GM19467 (cell line): ENCODE data around the gene NTN3.

Experiments used
- ATAC-seq: cut with Tn5 transposase; IDR thresholded peaks from one replicate; pipeline ENCODE4 v1.9.1; 2021; ENCODE audit warnings: mild to moderate bottlenecking, moderate library complexity; ENCODE audit not compliant: unreplicated experiment

The NTN3 gene

DNA sequence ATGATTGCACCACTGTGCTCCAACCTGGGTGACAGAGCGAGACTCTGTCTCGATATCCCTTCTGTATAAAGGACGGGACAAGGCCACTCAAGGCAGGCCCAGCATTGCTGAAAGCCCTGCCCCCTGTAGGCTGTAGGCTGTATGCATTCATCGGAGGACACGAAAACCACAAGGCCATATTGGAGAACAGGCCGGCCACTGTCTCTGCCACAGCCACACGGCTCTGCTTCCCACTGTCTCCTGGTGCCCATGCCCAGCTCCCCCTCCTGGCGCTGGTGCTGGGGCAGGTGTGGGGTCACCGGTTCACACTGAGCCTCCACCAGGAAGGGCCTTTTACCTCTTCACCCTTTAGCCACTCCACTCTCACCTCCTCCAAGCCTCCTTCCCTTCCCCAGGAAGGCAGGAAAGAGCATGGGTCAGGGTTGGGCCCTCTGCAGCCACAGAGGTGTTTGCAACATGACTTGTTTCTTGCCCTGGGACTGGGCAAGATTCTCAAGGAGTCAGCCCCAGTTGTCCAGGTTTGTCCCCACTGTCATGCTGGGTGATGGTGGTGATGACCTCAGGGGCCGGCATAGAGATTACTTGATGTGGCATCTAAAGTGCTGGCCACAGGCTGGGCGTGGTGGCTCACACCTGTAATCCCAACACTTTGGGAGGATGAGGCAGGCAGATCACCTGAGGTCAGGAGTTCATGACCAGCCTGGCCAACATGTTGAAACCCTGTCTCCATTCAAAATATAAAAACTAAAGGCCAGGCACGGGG is 5.3 kb upstream of the NTN3 start:
- no peak for ATAC-seq

DNA sequence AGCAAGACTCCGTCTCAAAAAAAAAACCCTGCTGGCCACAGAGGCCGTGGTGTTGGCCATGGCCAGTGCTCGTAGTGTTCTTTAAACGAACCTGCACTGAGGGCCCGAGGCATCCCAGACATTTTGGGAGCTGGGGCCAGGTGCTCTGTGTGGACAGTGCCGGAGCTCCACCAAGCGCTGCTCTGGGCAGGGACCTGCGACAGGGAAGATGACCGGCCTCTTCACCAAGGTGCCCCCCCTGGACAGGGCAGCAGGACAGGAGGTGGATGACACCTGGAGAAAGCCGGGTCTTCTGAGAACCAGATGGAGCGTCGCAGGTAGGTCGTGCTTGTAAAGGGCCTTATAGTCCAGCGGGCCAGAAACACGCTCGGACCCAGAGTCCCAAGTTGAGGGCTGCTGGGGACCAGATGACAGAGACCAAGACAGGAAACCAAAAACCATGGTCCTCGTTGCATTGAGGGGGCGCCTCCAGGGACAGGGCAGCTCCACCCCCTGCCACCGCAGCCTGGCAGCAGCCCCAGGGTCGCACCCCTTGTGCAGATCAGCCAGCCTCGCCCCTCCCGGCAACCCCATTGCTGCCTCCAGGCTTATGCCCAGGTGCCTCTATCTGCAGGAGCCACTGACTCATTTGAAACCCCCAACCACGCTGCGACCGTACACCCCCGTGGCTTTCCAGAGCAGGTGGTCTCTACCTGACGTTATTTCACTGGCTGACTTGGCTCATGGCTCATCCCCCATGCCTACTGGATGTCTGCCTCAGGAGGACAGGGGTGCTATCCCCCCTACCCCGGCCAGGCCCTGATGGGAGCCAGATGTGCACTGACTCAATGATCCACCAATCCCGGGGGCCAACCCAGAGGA is 4.2 kb upstream of the NTN3 start:
- no peak for ATAC-seq

DNA sequence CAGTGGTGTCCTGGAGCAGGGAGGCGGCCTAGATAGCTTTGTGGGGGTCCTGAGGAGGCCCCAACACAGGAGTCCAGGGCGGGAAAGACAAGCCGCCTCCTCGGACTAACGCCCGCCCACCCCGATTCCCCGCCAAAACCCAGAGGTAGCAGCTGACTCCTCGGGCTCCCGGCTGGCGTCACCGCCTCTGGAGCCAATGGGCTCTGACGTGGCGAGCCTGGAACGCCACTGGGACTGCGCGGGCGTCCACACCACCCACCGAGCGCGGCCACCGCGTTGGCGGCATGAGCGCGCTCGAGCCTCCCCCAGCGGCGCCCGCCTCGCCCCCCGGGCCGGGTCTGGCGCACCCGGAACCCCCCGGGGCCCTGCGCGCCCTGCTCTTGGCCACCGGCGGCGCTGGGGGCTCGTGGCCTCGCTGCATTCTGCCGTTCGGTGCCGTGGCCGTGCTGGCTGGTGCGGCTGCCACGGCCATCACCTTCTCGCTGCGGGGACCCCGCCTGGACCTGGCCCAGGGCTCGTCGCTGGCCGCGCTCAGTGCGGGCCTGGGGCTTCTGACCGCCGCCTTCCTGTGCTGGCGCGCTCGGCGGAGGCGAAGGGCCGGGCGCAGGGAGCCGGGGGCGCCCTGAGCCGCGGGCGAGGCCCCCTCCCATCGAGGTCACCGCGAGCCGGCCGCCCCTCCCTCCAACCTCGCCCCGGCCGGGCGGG is 3.4 kb upstream of the NTN3 start:
- ATAC-seq: no peak

DNA sequence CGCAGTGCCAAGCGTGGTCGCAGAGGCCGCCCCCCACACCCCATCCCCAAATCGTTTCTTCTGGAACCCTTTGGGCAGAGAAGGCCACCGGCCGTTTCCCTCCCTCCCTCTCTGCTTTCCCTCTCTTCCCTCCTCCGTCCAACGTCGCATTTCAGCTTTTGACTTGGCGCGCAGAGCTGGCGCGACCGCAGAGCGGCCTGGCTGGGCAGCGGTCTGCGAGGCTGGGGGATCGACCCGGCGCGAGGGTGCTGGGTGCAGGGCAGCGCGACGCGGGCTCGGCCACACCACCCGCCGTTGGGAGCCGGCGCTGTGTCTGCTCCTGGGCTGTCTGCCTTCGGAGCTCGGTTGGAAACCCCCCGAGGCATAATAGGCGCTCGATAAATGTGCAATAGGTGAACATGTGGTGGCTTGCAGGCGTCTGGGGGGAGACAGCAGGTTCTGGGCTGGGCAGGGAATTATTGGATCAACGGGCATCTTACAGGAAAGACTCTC is 2.8 kb upstream of the NTN3 start:
- no peak for ATAC-seq

DNA sequence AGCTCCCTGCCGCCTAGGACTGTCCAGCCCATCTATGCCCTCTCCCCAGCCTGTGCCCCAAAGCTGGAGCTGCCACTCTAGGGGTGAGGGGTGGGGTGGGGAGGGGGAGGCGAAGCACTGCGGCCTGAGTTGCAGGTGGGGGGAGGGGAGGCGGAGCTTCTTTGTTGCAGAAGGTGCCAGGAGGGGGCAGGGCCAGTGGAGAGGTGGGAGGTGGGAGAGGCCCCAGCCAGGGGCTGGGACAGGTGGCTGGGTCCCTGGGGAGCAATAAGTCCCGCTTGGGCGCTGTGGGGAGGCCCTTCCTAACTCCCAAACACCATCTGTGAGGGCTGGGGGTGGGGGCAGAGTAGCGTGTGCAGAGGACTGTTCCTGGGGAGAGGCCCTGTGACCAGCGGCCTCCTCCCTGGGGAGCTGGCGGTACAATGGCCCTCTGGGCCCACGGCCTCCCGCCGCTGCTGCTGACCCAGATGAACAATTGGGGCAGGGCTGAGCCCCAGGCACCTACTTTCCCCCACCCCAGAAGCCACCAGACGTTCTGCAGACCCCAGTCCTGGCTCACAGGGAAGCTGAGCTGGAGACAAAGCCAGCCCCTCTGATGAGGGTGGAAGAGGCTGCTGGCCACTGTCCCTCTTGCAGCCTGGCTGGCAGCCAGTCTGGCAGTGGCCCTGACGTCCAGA is 2.2 kb upstream of the NTN3 start:
- no peak for ATAC-seq

DNA sequence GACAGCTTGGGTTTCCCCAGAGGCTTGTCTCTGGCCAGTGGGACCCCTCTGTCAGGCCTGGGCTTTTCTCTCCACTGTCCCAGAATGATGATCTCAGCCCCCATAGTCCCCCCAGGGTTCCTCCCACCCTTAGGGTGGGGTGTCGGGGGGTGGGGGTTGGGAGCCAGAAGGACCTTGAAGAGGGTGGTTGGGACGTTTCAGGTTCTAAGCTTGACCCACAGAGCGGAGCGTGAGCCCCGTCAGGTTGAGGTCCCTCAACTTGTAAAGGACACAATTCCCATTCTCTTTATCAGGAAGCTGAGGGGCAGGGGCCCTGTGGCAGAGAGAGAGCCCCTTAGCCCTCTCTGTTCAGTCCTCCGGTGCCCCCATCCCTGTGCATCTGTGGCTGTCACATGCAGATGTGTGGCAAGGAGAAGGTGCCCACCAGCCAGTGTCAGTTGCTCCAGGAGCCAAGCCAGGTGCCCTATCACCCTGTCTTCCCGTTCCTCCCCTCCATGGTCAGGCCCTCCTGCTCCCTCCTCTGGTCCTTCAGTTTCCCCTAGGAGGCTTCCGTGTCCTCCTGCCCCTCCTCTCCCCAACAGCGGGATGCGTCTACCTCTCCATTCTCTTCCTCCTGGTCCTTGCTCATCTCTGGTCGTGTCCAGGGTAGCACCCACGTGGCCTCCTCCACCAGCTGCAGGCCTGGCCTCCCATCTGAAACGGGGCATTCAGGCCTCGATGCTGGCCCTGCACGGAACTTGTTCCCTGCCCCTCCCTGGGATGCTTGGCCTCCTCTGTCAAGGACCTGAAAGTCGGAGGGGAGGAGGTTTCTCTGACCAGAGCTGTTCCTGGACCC is 1.5 kb upstream of the NTN3 start:
- ATAC-seq: no peak

DNA sequence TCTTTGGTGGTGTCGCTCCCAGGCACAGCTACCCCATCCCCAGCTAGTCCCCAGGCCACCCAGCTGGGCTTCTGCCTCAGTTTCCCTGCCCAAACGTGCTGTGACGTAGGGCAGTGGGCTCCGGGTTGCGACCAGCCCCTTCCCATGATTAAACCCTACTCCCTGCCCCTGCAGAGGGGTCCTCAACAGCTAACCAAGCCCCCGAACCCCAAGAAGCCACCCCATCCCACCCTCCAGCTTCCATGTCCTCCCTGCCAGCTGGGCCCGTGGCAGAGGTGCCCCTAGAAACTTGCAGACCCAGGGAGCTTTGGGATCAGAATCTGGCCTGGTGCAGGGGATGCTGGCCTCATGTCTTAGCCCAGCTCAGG is 879 bp upstream of the NTN3 start:
- ATAC-seq: no peak

DNA sequence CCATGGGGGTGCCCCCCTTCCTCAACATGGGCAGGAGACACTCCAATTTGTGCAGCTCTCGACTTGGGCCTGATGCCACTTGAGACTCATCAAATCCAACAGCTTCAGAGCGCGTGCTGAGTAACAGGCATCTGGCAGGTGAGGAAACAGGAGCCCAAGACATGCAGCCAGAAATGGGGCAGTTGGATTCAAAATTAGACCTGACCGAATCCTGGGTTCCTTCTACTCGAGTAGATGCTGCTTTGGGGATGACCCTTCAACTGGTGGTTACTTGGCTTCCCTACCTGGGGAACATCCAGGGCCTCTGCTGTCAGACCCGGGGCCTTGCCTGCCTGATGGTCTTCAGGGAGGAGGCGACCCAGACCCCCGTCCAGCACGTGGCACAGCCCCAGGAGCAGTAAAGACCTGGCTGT is 488 bp upstream of the NTN3 start:
- no peak for ATAC-seq

DNA sequence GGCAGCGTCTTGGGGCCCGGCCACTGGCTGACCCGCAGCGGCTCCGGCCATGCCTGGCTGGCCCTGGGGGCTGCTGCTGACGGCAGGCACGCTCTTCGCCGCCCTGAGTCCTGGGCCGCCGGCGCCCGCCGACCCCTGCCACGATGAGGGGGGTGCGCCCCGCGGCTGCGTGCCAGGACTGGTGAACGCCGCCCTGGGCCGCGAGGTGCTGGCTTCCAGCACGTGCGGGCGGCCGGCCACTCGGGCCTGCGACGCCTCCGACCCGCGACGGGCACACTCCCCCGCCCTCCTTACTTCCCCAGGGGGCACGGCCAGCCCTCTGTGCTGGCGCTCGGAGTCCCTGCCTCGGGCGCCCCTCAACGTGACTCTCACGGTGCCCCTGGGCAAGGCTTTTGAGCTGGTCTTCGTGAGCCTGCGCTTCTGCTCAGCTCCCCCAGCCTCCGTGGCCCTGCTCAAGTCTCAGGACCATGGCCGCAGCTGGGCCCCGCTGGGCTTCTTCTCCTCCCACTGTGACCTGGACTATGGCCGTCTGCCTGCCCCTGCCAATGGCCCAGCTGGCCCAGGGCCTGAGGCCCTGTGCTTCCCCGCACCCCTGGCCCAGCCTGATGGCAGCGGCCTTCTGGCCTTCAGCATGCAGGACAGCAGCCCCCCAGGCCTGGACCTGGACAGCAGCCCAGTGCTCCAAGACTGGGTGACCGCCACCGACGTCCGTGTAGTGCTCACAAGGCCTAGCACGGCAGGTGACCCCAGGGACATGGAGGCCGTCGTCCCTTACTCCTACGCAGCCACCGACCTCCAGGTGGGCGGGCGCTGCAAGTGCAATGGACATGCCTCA is 773 bp downstream of the NTN3 start:
- ATAC-seq: no peak

DNA sequence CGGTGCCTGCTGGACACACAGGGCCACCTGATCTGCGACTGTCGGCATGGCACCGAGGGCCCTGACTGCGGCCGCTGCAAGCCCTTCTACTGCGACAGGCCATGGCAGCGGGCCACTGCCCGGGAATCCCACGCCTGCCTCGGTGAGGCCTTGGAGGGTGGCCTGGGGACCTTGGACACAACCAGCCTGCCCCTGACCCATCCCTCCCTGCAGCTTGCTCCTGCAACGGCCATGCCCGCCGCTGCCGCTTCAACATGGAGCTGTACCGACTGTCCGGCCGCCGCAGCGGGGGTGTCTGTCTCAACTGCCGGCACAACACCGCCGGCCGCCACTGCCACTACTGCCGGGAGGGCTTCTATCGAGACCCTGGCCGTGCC is 1.4 kb downstream of the NTN3 start:
- ATAC-seq: no peak

DNA sequence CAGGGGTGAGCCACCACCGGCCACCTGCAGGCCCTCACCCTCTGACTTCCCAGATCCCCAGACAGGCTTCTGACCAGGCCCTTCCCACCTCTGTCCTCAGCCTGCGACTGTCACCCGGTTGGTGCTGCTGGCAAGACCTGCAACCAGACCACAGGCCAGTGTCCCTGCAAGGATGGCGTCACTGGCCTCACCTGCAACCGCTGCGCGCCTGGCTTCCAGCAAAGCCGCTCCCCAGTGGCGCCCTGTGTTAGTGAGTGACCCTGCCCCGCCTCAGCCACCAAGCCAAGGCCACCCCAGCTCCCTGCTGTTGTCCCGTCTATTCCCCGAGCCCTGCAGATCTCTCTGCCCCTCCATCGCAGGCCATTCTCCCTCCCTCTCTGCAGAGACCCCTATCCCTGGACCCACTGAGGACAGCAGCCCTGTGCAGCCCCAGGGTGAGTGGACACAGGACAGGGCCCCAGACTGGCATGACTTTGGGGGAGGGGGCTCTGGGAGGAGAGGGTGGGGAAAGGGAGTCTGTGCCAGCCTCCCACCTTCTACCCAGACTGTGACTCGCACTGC is 1.9 kb downstream of the NTN3 start:
- ATAC-seq: no peak

DNA sequence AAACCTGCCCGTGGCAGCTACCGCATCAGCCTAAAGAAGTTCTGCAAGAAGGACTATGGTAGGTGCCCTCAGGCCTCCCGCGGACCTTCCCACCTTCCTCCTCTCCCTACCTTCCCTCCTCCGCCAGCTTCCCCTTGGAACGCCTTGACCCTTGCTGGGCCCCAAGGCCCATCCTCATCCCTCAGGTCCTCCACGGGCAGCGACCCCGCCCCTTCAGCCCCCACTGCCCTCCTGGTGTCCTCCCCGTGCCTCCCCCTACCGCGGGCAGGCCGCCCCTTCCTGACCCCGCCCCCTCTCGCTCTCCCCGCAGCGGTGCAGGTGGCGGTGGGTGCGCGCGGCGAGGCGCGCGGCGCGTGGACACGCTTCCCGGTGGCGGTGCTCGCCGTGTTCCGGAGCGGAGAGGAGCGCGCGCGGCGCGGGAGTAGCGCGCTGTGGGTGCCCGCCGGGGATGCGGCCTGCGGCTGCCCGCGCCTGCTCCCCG is 2.4 kb downstream of the NTN3 start:
- no peak for ATAC-seq

DNA sequence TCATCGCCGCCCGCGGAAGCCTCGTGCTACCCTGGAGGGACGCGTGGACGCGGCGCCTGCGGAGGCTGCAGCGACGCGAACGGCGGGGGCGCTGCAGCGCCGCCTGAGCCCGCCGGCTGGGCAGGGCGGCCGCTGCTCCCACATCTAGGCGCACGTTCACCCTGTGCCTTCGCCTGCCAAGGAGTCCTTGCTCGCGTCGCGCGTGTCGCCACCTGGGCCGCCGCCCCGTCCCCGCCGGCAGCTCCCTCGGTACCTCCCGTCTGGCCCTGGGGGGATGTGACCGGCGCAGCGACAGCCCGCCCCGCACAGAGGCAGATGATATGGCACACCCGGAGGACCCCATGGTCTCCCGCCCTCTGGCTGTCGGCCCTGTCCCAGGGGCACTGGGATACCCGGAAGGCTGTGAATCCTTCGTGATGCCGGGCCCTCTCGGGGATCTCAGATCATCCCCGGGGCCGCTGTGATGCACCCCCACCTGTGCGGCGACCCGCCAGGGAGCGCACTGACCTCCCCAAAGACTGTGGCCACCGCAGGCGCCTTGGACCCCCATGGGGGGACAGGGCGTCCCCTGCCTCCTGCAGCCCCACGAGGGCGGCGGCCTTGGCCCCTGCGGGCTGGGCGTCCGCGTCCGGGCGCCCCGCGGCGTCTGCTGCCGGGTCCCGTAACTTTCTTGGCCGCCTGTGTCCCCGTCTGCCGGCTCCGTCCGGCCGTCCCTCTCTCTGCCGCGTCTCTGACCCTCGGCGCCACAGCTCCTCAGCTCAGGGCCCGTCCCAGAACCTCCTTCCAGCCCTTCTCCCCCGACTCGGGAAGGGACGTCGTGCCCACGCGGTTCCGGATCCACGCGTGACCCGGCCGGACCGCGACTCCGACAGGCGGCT is 3.1 kb downstream of the NTN3 start:
- no peak for ATAC-seq

DNA sequence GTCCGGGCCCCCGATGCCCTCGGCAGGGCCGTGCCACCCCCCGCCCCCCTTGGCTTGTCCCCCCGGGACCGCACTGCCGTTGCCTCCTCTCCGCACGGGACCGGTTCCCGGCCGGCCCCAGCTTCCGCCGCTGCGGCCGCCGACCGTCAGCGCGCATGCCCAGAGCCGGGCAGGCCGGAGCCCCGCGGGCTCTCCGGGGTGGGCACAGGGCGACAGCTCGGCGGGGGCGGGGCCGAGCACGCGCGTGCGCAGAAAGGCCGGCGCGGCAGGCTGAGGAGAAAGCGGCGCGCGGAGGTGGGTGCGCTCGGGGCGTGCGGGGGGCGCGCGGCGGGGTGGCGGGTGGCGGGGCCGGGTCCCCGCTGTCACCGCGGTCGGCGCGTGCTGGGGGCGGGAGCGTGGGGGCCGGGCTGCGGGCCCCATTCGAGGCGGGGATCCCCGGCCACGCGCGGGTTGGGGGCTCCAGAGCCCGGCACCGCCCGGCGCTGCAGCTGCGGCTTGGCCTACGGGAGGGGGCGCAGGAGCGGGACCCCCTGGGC is 3.8 kb downstream of the NTN3 start, which contains the start of gene TBC1D24:
TBC1D24 (plus strand) TSS at position 251 of the 536 bp plus-strand sequence. CDS start 21,022 bp downstream, outside the sequence.
- ATAC-seq: peak; percentile 48

DNA sequence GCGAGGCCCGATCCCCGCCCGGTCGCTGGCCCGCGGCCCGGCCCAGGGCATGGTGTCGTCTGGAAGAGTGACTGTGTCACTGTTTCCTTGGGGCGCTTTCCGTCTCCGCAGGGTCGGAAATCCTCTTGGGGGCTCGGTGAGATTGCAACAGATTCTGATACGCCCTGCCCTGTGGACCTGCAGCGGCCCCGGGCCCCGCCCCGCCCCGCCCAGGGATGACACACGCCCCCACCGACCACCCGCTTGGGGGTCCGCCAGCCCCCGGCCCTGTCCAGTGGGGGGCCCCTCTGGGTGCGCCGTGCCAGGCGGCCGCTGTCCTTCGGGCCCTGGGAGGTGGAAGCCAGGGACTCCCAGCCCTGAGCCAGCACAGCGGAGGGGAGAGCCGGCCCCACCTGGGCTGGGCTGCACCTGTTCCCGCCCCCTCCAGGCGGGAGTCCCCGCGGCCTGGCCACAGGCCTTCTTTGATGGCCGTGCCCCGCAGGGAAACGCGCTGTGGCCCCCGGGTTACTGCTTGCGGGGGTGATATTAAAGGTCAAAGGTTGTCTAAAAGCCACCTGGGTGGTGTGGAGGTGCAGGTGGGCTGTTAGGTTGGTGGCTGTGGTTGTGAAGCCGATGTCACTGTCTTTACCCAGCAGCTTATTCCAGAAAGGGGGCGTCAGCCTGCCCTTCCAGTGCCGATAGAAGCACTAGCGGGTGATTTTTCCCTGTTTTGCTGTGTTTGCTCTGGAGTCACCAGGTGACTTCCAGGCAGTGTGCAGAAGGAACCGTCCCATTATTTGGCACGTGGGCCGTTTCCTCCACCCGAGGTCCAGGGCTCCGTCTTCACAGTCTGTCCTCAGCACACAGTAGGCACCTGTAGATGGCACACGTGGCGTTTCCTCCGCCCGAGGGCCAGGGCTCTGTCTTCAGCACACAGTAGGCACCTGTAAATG is 4.6 kb downstream of the NTN3 start:
- ATAC-seq: no peak

DNA sequence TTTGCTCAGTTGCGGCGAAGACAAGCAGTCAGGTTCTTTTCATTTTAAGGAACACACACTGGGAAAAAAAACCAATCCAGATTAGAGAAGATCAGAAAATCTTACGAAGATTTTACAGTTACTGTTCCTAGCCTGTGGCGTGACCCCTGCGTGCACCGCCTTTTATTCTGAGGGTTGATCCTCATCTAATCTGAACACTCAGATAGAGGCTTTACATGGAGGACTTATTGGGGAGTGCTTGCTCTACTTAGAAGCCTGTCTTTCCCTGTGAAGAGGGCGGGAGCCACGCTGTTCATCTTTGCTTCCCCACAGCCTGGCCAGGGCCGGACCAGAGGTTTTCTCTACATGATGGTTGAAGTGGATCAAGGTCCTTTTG is 5.2 kb downstream of the NTN3 start:
- no peak for ATAC-seq
